ENCODE measurements around the gene MR1.

GRCh38 chr1:181094416-181095212 lies 60.8 kb downstream of the MR1 start:
- TF ChIP-seq CTCF (IDR thresholded peaks at IDR 0.05) (no peak), POLR2A (IDR thresholded peaks at IDR 0.05) (no peak)
